ENCODE results near the gene TAF6.

The TAF6 gene

GRCh38 chr7:100077205-100077604, 42.0 kb downstream of the TAF6 start:
- no peak overlapping the region for H3K4me3 ChIP-seq (ENCODE audit: low read length)
- no peak overlapping the region for H3K27ac ChIP-seq (ENCODE audit: low read depth, low read length)
- H3K27me3 ChIP-seq (ENCODE audit: insufficient read depth, low read length) = no peaks in the 10 kb centered on the region
- H3K9ac ChIP-seq (ENCODE audit: low read depth, low read length) = no peak overlapping the region
- peaks cover 43% of the 10 kb centered on the region for H3K9me3 ChIP-seq (ENCODE audit: insufficient read depth, low read depth, low read length)
- peaks cover 76% of the 10 kb centered on the region for H3K36me3 ChIP-seq (ENCODE audit: insufficient read depth, low read length)
- H3K4me1 ChIP-seq (ENCODE audit: insufficient read depth, low read length) = no peaks in the 10 kb centered on the region; the same call in 1 of the 2 replicates
- WGBS = 76% methylated on average over 4 of the region's 4 CpGs

- Histone ChIP-seq H3K27me3 (ENCODE audit: insufficient read depth, low read length) (no peaks in the 10 kb centered on the region), H3K27ac (ENCODE audit: low read depth, low read length) (no peak overlapping the region), H3K9me3 (ENCODE audit: insufficient read depth, low read depth, low read length) (peaks cover 60% of the 10 kb centered on the region), H3K36me3 (ENCODE audit: insufficient read depth, low read length) (peaks cover 94% of the 10 kb centered on the region), H3K4me3 (ENCODE audit: low read length) (no peak overlapping the region), H3K9ac (ENCODE audit: low read depth, low read length) (no peak overlapping the region), H3K4me1 (ENCODE audit: insufficient read depth, low read length) (no peaks in the 10 kb centered on the region; the same call in 1 of the 2 replicates)
- WGBS = 96% methylated on average over 6 of the region's 6 CpGs
These were observed 43.7 kb downstream of the TAF6 start for GRCh38 chr7:100075418-100075817.

- peaks cover 66% of the 10 kb centered on the region for H3K9me3 ChIP-seq (ENCODE audit: insufficient read depth, low read depth, low read length)
These were observed 44.3 kb downstream of the TAF6 start for GRCh38 chr7:100074841-100075240.

GRCh38 chr7:100072462-100072861, 46.7 kb downstream of the TAF6 start:
- Histone ChIP-seq H3K9me3 (ENCODE audit: insufficient read depth, low read depth, low read length) (peaks cover 72% of the 10 kb centered on the region), H3K9ac (ENCODE audit: low read depth, low read length) (no peak overlapping the region), H3K36me3 (ENCODE audit: insufficient read depth, low read length) (peaks cover 85% of the 10 kb centered on the region), H3K27me3 (ENCODE audit: insufficient read depth, low read length) (no peaks in the 10 kb centered on the region), H3K27ac (ENCODE audit: low read depth, low read length) (no peak overlapping the region), H3K4me3 (ENCODE audit: low read length) (no peak overlapping the region), H3K4me1 (ENCODE audit: insufficient read depth, low read length) (no peaks in the 10 kb centered on the region)
- WGBS = 97% methylated on average over 10 of the region's 10 CpGs

More at GRCh38 chr7:100074841-100075240, 44.3 kb downstream of the TAF6 start:
- no peak overlapping the region for H3K27ac ChIP-seq (ENCODE audit: low read depth, low read length)
- H3K36me3 ChIP-seq (ENCODE audit: insufficient read depth, low read length) = peaks cover 96% of the 10 kb centered on the region
- no peaks in the 10 kb centered on the region; the same call in 1 of the 2 replicates for H3K4me1 ChIP-seq (ENCODE audit: insufficient read depth, low read length)
- WGBS = 96% methylated on average over 6 of the region's 7 CpGs
- H3K9ac ChIP-seq (ENCODE audit: low read depth, low read length) = no peak overlapping the region
- no peaks in the 10 kb centered on the region for H3K27me3 ChIP-seq (ENCODE audit: insufficient read depth, low read length)
- no peak overlapping the region for H3K4me3 ChIP-seq (ENCODE audit: low read length)

GRCh38 chr7:100071018-100071723, 48.0 kb downstream of the TAF6 start:
- no peak overlapping the region for H3K9ac ChIP-seq (ENCODE audit: low read depth, low read length)
- H3K9me3 ChIP-seq (ENCODE audit: insufficient read depth, low read depth, low read length) = peaks cover 68% of the 10 kb centered on the region
- H3K36me3 ChIP-seq (ENCODE audit: insufficient read depth, low read length) = peaks cover 73% of the 10 kb centered on the region
- no peaks in the 10 kb centered on the region for H3K27me3 ChIP-seq (ENCODE audit: insufficient read depth, low read length)
- no peaks in the 10 kb centered on the region for H3K4me1 ChIP-seq (ENCODE audit: insufficient read depth, low read length)
- WGBS = 97% methylated on average over 10 of the region's 11 CpGs
- H3K4me3 ChIP-seq (ENCODE audit: low read length) = no peak overlapping the region
- no peak overlapping the region for H3K27ac ChIP-seq (ENCODE audit: low read depth, low read length)

GRCh38 chr7:100069991-100070390, 49.2 kb downstream of the TAF6 start:
- no peaks in the 10 kb centered on the region for H3K4me1 ChIP-seq (ENCODE audit: insufficient read depth, low read length)
- no peaks in the 10 kb centered on the region for H3K27me3 ChIP-seq (ENCODE audit: insufficient read depth, low read length)
- 98% methylated on average over 5 of the region's 5 CpGs for WGBS
- H3K4me3 ChIP-seq (ENCODE audit: low read length) = no peak overlapping the region
- H3K27ac ChIP-seq (ENCODE audit: low read depth, low read length) = no peak overlapping the region
- H3K9me3 ChIP-seq (ENCODE audit: insufficient read depth, low read depth, low read length) = peaks cover 57% of the 10 kb centered on the region
- peaks cover 69% of the 10 kb centered on the region for H3K36me3 ChIP-seq (ENCODE audit: insufficient read depth, low read length)
- H3K9ac ChIP-seq (ENCODE audit: low read depth, low read length) = no peak overlapping the region

GRCh38 chr7:100066953-100067352, 52.2 kb downstream of the TAF6 start:
- no peaks in the 10 kb centered on the region for H3K4me1 ChIP-seq (ENCODE audit: insufficient read depth, low read length)
- H3K4me3 ChIP-seq (ENCODE audit: low read length) = no peak overlapping the region
- WGBS = 93% methylated on average over 7 of the region's 7 CpGs
- peaks cover 27% of the 10 kb centered on the region for H3K9me3 ChIP-seq (ENCODE audit: insufficient read depth, low read depth, low read length)
- no peak overlapping the region for H3K9ac ChIP-seq (ENCODE audit: low read depth, low read length)
- peaks cover 61% of the 10 kb centered on the region for H3K36me3 ChIP-seq (ENCODE audit: insufficient read depth, low read length)
- H3K27me3 ChIP-seq (ENCODE audit: insufficient read depth, low read length) = no peaks in the 10 kb centered on the region
- no peak overlapping the region for H3K27ac ChIP-seq (ENCODE audit: low read depth, low read length)

- H3K36me3 ChIP-seq (ENCODE audit: insufficient read depth, low read length) = peaks cover 58% of the 10 kb centered on the region
- no peak overlapping the region for H3K27ac ChIP-seq (ENCODE audit: low read depth, low read length)
- H3K9me3 ChIP-seq (ENCODE audit: insufficient read depth, low read depth, low read length) = peaks cover 14% of the 10 kb centered on the region
- H3K9ac ChIP-seq (ENCODE audit: low read depth, low read length) = no peak overlapping the region
- no peaks in the 10 kb centered on the region for H3K4me1 ChIP-seq (ENCODE audit: insufficient read depth, low read length)
- 91% methylated on average over 8 of the region's 8 CpGs for WGBS
- no peaks in the 10 kb centered on the region for H3K27me3 ChIP-seq (ENCODE audit: insufficient read depth, low read length)
- no peak overlapping the region for H3K4me3 ChIP-seq (ENCODE audit: low read length)
These were observed 53.5 kb downstream of the TAF6 start for GRCh38 chr7:100065452-100066186.

- Histone ChIP-seq H3K4me3 (ENCODE audit: low read length) (no peak overlapping the region), H3K27ac (ENCODE audit: low read depth, low read length) (no peak overlapping the region), H3K27me3 (ENCODE audit: insufficient read depth, low read length) (no peaks in the 10 kb centered on the region), H3K36me3 (ENCODE audit: insufficient read depth, low read length) (peaks cover 54% of the 10 kb centered on the region), H3K4me1 (ENCODE audit: insufficient read depth, low read length) (no peaks in the 10 kb centered on the region), H3K9me3 (ENCODE audit: insufficient read depth, low read depth, low read length) (0 out of 2 replicates have a peak, but pooled peaks cover 1% of the 10 kb centered on the region), H3K9ac (ENCODE audit: low read depth, low read length) (no peak overlapping the region)
- 94% methylated on average over 8 of the region's 9 CpGs for WGBS
These were observed 55.0 kb downstream of the TAF6 start for GRCh38 chr7:100064162-100064561.

GRCh38 chr7:100063376-100063775, 55.8 kb downstream of the TAF6 start:
- H3K27me3 ChIP-seq (ENCODE audit: insufficient read depth, low read length) = no peaks in the 10 kb centered on the region
- H3K9me3 ChIP-seq (ENCODE audit: insufficient read depth, low read depth, low read length) = no peaks in the 10 kb centered on the region
- no peak overlapping the region for H3K4me3 ChIP-seq (ENCODE audit: low read length)
- WGBS = 95% methylated on average over 4 of the region's 4 CpGs
- H3K27ac ChIP-seq (ENCODE audit: low read depth, low read length) = no peak overlapping the region
- no peak overlapping the region for H3K9ac ChIP-seq (ENCODE audit: low read depth, low read length)
- peaks cover 59% of the 10 kb centered on the region for H3K36me3 ChIP-seq (ENCODE audit: insufficient read depth, low read length)
- H3K4me1 ChIP-seq (ENCODE audit: insufficient read depth, low read length) = no peaks in the 10 kb centered on the region

GRCh38 chr7:100061518-100062193, 57.5 kb downstream of the TAF6 start:
- Histone ChIP-seq H3K4me3 (ENCODE audit: low read length) (no peak overlapping the region), H3K4me1 (ENCODE audit: insufficient read depth, low read length) (no peaks in the 10 kb centered on the region), H3K36me3 (ENCODE audit: insufficient read depth, low read length) (peaks cover 77% of the 10 kb centered on the region), H3K9ac (ENCODE audit: low read depth, low read length) (no peak overlapping the region), H3K27me3 (ENCODE audit: insufficient read depth, low read length) (no peaks in the 10 kb centered on the region), H3K9me3 (ENCODE audit: insufficient read depth, low read depth, low read length) (no peaks in the 10 kb centered on the region), H3K27ac (ENCODE audit: low read depth, low read length) (no peak overlapping the region)
- WGBS = 94% methylated on average over 11 of the region's 11 CpGs
